ENCODE measurements around the gene MORC4. TPM values are rescaled to one million over a fixed set of nuclear protein-coding genes. Genes with fewer than 3 reads are reported as not detected.

MORC4 gene
- total RNA-seq, 2 experiments from 2014 or later: 12.5 to 12.9 TPM

GRCh38 chrX:106912864-106913263 lies 87.1 kb downstream of the MORC4 start:
- ChIA-PET POLR2A (no interaction called here), CTCF (no interaction called here)
- no peak overlapping the region for H3K4me3 ChIP-seq (ENCODE audit: low read length)
- no peak overlapping the region for H3K4me3 Mint-ChIP-seq
- no peak overlapping the region for H3K27ac Mint-ChIP-seq
- intact Hi-C loops (cut with DNase I, micrococcal nuclease): no loop called here
- H3K4me1 ChIP-seq (ENCODE audit: insufficient read depth, low read length): peaks cover 10% of the 10 kb centered on the region
- no peaks in the 10 kb centered on the region for H3K36me3 ChIP-seq (ENCODE audit: insufficient read depth, low read length)
- no peaks in the 10 kb centered on the region for H3K36me3 Mint-ChIP-seq (ENCODE audit: low read depth)
- TF ChIP-seq, protein P1, sequence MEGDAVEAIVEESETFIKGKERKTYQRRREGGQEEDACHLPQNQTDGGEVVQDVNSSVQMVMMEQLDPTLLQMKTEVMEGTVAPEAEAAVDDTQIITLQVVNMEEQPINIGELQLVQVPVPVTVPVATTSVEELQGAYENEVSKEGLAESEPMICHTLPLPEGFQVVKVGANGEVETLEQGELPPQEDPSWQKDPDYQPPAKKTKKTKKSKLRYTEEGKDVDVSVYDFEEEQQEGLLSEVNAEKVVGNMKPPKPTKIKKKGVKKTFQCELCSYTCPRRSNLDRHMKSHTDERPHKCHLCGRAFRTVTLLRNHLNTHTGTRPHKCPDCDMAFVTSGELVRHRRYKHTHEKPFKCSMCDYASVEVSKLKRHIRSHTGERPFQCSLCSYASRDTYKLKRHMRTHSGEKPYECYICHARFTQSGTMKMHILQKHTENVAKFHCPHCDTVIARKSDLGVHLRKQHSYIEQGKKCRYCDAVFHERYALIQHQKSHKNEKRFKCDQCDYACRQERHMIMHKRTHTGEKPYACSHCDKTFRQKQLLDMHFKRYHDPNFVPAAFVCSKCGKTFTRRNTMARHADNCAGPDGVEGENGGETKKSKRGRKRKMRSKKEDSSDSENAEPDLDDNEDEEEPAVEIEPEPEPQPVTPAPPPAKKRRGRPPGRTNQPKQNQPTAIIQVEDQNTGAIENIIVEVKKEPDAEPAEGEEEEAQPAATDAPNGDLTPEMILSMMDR (IDR thresholded peaks at IDR 0.05): no peak
- H3K27me3 Mint-ChIP-seq: no peaks in the 10 kb centered on the region
- no peak overlapping the region for H3K27ac ChIP-seq (ENCODE audit: low read depth in 1 of 2, low read length in 2 of 2)
- no peaks in the 10 kb centered on the region for H3K9me3 Mint-ChIP-seq
- no peaks in the 10 kb centered on the region for H3K27me3 ChIP-seq (ENCODE audit: control insufficient read depth in 1 of 2, insufficient read depth in 2 of 2, low read length in 2 of 2)
- H3K4me1 Mint-ChIP-seq (ENCODE audit: low read depth): peaks cover 16% of the 10 kb centered on the region
- H3K9me3 ChIP-seq (ENCODE audit: control insufficient read depth in 1 of 2, insufficient read depth in 1 of 2, low read length in 2 of 2): no peaks in the 10 kb centered on the region
- ATAC-seq (ENCODE audit: poor library complexity) (no peak), DNase-seq (no peak)

DNA sequence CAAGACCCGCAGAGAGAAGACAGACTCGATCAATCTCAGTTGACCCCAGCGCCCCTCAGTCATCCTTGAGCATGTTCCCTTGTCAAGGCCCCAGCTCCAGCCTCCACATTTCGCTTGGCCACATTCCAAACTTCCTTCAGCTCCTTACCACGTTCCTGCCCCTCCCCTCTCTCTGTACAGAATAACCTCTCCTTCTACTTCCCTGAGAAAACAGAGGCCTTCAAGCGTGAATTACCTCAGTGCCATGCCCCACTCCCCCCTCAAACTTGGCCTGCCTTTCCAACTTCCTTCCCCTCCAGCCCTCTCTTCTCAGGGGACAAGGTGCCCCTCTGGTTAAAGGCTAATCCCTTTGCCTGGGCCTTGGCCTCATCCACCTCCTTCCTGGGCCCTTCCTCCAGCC lies 93.7 kb downstream of the MORC4 start:
- ATAC-seq (ENCODE audit: poor library complexity) (no peak), DNase-seq (no peak)
- no peaks in the 10 kb centered on the region for H3K27me3 Mint-ChIP-seq
- H3K27ac Mint-ChIP-seq: no peak overlapping the region
- Histone ChIP-seq H3K27ac (ENCODE audit: low read depth in 1 of 2, low read length in 2 of 2) (no peak overlapping the region), H3K9me3 (ENCODE audit: control insufficient read depth in 1 of 2, insufficient read depth in 1 of 2, low read length in 2 of 2) (no peaks in the 10 kb centered on the region), H3K4me3 (ENCODE audit: low read length) (no peak overlapping the region), H3K4me1 (ENCODE audit: insufficient read depth, low read length) (no peaks in the 10 kb centered on the region), H3K27me3 (ENCODE audit: control insufficient read depth in 1 of 2, insufficient read depth in 2 of 2, low read length in 2 of 2) (no peaks in the 10 kb centered on the region), H3K36me3 (ENCODE audit: insufficient read depth, low read length) (no peaks in the 10 kb centered on the region)
- intact Hi-C loops (cut with DNase I, micrococcal nuclease): no loop called here
- H3K4me1 Mint-ChIP-seq (ENCODE audit: low read depth): no peaks in the 10 kb centered on the region
- H3K36me3 Mint-ChIP-seq (ENCODE audit: low read depth): no peaks in the 10 kb centered on the region
- no peaks in the 10 kb centered on the region for H3K9me3 Mint-ChIP-seq
- CTCF ChIA-PET: interaction anchor here (0.6 kb wide), 1 partner anchor 642 kb away, joined by 3 read pairs; no protein-coding TSS in a partner anchor
- POLR2A ChIA-PET: no interaction called here
- H3K4me3 Mint-ChIP-seq: no peak overlapping the region
- TF ChIP-seq, protein P1 (IDR thresholded peaks at IDR 0.05): no peak

DNA sequence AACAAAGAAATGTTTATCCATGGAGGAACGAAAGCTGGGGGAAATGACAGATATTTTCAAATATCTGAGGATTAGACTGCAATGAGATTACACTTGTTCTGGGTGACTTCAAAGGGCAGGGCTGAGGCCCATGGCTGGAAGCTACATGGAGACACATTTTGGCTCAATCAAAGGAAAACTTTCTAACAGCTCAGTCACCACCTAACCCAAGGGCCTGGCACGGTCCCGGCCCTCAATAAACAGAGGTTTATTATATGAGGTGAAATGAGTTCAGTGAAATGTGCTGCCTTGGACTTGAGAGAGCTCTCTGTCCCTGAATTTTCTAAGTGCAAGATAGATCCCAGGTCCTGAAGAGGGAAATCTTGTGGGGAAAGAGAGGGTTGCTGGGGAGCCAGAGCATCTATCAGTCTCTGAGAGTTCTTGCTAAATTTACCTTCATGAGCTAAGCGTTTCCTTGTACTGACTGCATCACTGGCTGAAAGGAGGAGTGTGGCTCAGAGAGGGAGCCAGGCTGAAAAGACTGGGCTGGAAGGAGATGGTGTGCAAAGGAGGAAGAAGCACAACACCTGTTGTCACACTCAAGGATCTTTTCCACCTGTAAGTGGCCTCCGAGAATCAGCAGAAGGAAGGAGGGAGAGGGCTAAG lies 94.8 kb downstream of the MORC4 start:
- H3K4me1 Mint-ChIP-seq (ENCODE audit: low read depth): no peaks in the 10 kb centered on the region
- H3K27me3 Mint-ChIP-seq: no peaks in the 10 kb centered on the region
- POLR2A ChIA-PET: no interaction called here
- Histone ChIP-seq H3K4me3 (ENCODE audit: low read length) (no peak overlapping the region), H3K36me3 (ENCODE audit: insufficient read depth, low read length) (no peaks in the 10 kb centered on the region), H3K27me3 (ENCODE audit: control insufficient read depth in 1 of 2, insufficient read depth in 2 of 2, low read length in 2 of 2) (no peaks in the 10 kb centered on the region), H3K9me3 (ENCODE audit: control insufficient read depth in 1 of 2, insufficient read depth in 1 of 2, low read length in 2 of 2) (no peaks in the 10 kb centered on the region), H3K4me1 (ENCODE audit: insufficient read depth, low read length) (no peaks in the 10 kb centered on the region), H3K27ac (ENCODE audit: low read depth in 1 of 2, low read length in 2 of 2) (no peak overlapping the region)
- intact Hi-C loops (cut with DNase I, micrococcal nuclease): no loop called here
- DNase-seq (no peak), ATAC-seq (ENCODE audit: poor library complexity) (no peak)
- TF ChIP-seq, protein P1 (IDR thresholded peaks at IDR 0.05): no peak
- H3K9me3 Mint-ChIP-seq: no peaks in the 10 kb centered on the region
- no peak overlapping the region for H3K27ac Mint-ChIP-seq
- no peak overlapping the region for H3K4me3 Mint-ChIP-seq
- H3K36me3 Mint-ChIP-seq (ENCODE audit: low read depth): no peaks in the 10 kb centered on the region
- CTCF ChIA-PET: no interaction called here
